GM13977 (cell line): ENCODE data around the gene ZNRF1.

ENCODE experiments used
- DNase-seq: peaks from one replicate; pipeline ENCODE4 v3.0.0; 2012; ENCODE audit warnings: low spot score
- CTCF ChIP-seq: IDR thresholded peaks from 2 replicates; pipeline ENCODE4 v1.5.1; 2012; ENCODE audit warnings: mild to moderate bottlenecking, control low read depth; ENCODE audit not compliant: insufficient read depth; ENCODE audit errors: extremely low read depth, missing control alignments
- in situ Hi-C: fragments of 300-500 bp; cut with MboI; formaldehyde crosslinking; loops from one replicate; pipeline ENCODE4 v1.12.0; 2022; ENCODE audit warnings: low sequenced_read_pairs, low pct_unique_long_range_greater_than_20kb, mixed read lengths, inconsistent platforms; ENCODE audit not compliant: unreplicated experiment

The ZNRF1 gene

GRCh38 chr16:75114179-75114945 lies 115.5 kb downstream of the ZNRF1 start:
- in situ Hi-C loops, result no loop called here
- peak; percentile 10 for DNase-seq
- no peak for TF ChIP-seq CTCF

GRCh38 chr16:75114946-75115825 lies 116.4 kb downstream of the ZNRF1 start:
- no peak for DNase-seq
- in situ Hi-C loops, result no loop called here
- TF ChIP-seq CTCF, result no peak

GRCh38 chr16:75116081-75116910 lies 117.5 kb downstream of the ZNRF1 start, which contains the start of gene LDHD:
Gene LDHD, minus strand, starts transcription at chr16:75116780. Its CDS starts 60 bp downstream, at chr16:75116720.
- in situ Hi-C loops, result no loop called here

GRCh38 chr16:75116911-75117245 lies 118.1 kb downstream of the ZNRF1 start:
- DNase-seq, result no peak
- no peak for TF ChIP-seq CTCF
- in situ Hi-C loops, result no loop called here

More at GRCh38 chr16:75116081-75116910, 117.5 kb downstream of the ZNRF1 start, which contains the start of gene LDHD:
- DNase-seq, result no peak
- TF ChIP-seq CTCF, result no peak

- no peak for TF ChIP-seq CTCF
- DNase-seq, result no peak
- in situ Hi-C loops, result no loop called here
Observed at GRCh38 chr16:75118943-75119539, 120.2 kb downstream of the ZNRF1 start.

- in situ Hi-C loops, result no loop called here
- no peak for DNase-seq
- TF ChIP-seq CTCF, result no peak
Observed at GRCh38 chr16:75120253-75120652, 121.4 kb downstream of the ZNRF1 start.
